LNCAP (cell line): ENCODE data around the gene TWNK.

ENCODE experiments used
- CTCF ChIP-seq: fragments of 450-650 bp; IDR thresholded peaks from 2 replicates; pipeline ENCODE4 v1.5.1; 2017; ENCODE audit warnings: mild to moderate bottlenecking

TWNK gene

GRCh38 chr10:100986952-100987684 lies at the start of gene TWNK, which contains the start of gene MRPL43:
Gene TWNK (plus strand): TSS chr10:100987543. CDS start chr10:100988211, 668 bp downstream.
Gene MRPL43 (minus strand): TSS chr10:100987497. CDS start chr10:100987443, 54 bp downstream.
- no peak for TF ChIP-seq CTCF

GRCh38 chr10:100939763-100940344 lies 47.5 kb upstream of the TWNK start:
- no peak for TF ChIP-seq CTCF

- TF ChIP-seq CTCF: no peak
Observed at GRCh38 chr10:100942229-100942628, 45.1 kb upstream of the TWNK start.

GRCh38 chr10:100943508-100943907 lies 43.8 kb upstream of the TWNK start:
- TF ChIP-seq CTCF: no peak

GRCh38 chr10:100945754-100946153 lies 41.6 kb upstream of the TWNK start:
- TF ChIP-seq CTCF: no peak

GRCh38 chr10:100948916-100949315 lies 38.4 kb upstream of the TWNK start:
- no peak for TF ChIP-seq CTCF

GRCh38 chr10:100960251-100960650 lies 27.1 kb upstream of the TWNK start:
- no peak for TF ChIP-seq CTCF
